Osteocyte (in vitro differentiated cells): ENCODE data around the gene DEK. TPM values are rescaled to one million over a fixed set of nuclear protein-coding genes. Genes with fewer than 3 reads are reported as not detected.

Experiments used
- DNase-seq: peaks from one replicate; pipeline ENCODE4 v3.0.0; 2021; ENCODE audit warnings: mixed read lengths; ENCODE audit not compliant: unreplicated experiment; ENCODE audit errors: extremely low spot score
- H3K27ac Mint-ChIP-seq: one replicate; pipeline ENCODE4 v1.8.0; 2021; ENCODE audit warnings: mild to moderate bottlenecking, mixed read lengths; ENCODE audit not compliant: unreplicated experiment
- H3K27me3 Mint-ChIP-seq: one replicate; pipeline ENCODE4 v1.8.0; 2021; ENCODE audit warnings: mixed read lengths; ENCODE audit not compliant: unreplicated experiment
- H3K36me3 Mint-ChIP-seq: one replicate; pipeline ENCODE4 v1.8.0; 2021; ENCODE audit warnings: mixed read lengths; ENCODE audit not compliant: unreplicated experiment
- H3K4me1 Mint-ChIP-seq: one replicate; pipeline ENCODE4 v1.8.0; 2021; ENCODE audit warnings: mixed read lengths; ENCODE audit not compliant: unreplicated experiment
- H3K4me3 Mint-ChIP-seq: one replicate; pipeline ENCODE4 v1.8.0; 2021; ENCODE audit warnings: mild to moderate bottlenecking, moderate library complexity, mixed read lengths; ENCODE audit not compliant: unreplicated experiment
- H3K9me3 Mint-ChIP-seq: one replicate; pipeline ENCODE4 v1.8.0; 2021; ENCODE audit warnings: mixed read lengths; ENCODE audit not compliant: unreplicated experiment
- CTCF ChIP-seq: fragments of 200-600 bp; sonication (generic); IDR thresholded peaks from 2 replicates; pipeline ENCODE4 v1.5.0; 2021; ENCODE audit warnings: antibody characterized with exemption, mild to moderate bottlenecking, moderate library complexity
- total RNA-seq: library from RNA; stranded (reverse); gene quantifications from 2 replicates; pipeline ENCODE4 v1.2.1, GENCODE V29; 2021

The DEK gene
- total RNA-seq, 1 donor from 2014 or later, result 62.1 TPM

DNA sequence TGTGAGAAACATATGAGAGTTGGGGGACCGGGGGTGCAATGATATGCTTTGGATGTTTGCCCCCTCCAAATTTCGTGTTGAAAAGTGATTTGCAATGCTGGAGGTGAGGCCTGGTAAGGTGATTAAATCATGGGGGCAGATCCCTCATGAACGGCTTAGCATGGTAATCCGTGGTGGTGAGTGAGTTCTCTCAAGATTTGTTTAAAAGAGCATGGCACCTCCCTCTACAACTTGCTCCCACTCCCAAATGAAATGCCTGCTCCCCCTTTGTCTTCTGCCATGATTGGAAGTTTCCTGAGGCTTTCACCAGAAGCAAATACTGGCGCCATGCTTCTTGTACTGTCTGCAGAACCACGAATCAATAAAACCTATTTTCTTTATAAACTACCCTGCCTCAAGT lies 2.5 kb downstream of the DEK start:
- H3K27ac Mint-ChIP-seq, result peak overlapping the region; percentile 90
- peaks cover 50% of the 10 kb centered on the region for H3K4me1 Mint-ChIP-seq

DNA sequence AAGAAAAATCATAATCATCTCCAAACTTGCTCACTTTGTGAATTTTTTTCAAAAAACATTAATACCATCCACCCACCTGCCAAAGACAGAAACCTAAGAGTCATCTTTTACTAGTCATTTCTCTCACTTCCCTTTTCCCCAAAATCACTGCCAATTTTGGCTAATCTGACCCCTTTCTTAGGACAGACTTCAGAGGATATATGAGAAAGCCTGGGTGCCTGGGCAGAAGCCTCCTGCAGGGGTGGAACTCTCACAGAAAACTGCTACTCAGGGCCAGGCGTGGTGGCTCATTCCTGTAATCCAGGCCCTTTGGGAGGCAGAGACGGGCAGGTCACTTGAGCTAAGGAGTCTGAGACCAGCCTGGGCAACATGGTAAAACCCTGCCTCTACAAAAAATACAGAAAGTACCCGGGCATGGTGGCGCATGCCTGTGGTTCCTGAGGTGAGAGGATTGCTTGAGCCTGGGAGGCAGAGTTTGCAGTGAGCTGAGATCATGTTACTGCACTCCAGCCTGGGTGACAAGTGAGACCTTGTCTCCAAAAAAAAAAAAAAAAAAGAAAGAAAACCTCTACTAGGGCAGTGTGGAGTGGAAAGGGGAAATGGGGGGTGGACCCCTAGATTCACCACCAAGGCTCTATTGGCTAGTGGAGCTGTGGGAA lies 3.8 kb downstream of the DEK start:
- peak overlapping the region; percentile 90 for H3K27ac Mint-ChIP-seq
- DNase-seq, result no peak
- no peaks in the 10 kb centered on the region for H3K9me3 Mint-ChIP-seq
- H3K36me3 Mint-ChIP-seq, result peaks cover 17% of the 10 kb centered on the region
- H3K27me3 Mint-ChIP-seq, result no peaks in the 10 kb centered on the region
- H3K4me3 Mint-ChIP-seq, result peak overlapping the region; percentile 36
- H3K4me1 Mint-ChIP-seq, result peaks cover 50% of the 10 kb centered on the region
- TF ChIP-seq CTCF, result no peak

More for the DNA sequence above, 2.5 kb downstream of the DEK start:
- TF ChIP-seq CTCF, result no peak
- H3K4me3 Mint-ChIP-seq, result peak overlapping the region; percentile 93
- H3K27me3 Mint-ChIP-seq, result no peaks in the 10 kb centered on the region
- no peaks in the 10 kb centered on the region for H3K9me3 Mint-ChIP-seq
- no peak for DNase-seq
- H3K36me3 Mint-ChIP-seq, result peaks cover 13% of the 10 kb centered on the region

DNA sequence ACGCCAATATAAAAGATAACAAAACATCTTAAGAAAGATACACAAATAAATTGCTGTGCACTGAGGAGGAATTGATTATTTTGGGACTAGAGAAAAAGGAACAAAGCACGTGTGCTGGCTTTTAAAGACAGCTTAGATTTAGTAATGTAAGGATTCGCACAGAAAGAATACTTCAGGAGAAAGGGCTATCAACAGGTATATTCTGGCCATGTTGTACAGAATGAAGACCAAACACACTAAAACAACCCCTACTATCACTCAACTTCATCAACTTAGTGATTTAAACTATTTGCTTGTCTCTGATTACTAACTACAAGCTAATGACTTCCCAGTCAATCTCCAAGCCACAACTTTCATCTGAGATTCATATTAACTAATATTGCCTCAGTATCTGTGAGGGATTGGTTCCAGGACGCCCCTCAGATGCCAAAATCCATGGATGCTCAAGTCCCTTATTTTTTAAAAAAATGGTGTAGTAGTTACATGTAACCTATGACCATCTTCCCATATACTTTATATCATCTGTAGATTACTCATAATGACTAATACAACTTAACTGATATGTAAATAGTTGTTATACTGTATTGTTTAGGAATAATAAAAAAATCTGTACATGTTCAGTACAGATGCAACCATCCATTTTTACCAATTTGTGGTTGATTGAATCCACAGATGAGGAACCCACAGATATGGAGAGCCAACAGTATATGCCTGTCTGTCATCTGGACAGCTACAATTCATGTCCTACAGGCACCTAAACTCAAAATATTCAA lies 4.5 kb downstream of the DEK start:
- no peaks in the 10 kb centered on the region for H3K27me3 Mint-ChIP-seq
- DNase-seq, result no peak
- no peaks in the 10 kb centered on the region for H3K9me3 Mint-ChIP-seq
- TF ChIP-seq CTCF, result no peak
- peaks cover 22% of the 10 kb centered on the region for H3K36me3 Mint-ChIP-seq
- no peak overlapping the region for H3K4me3 Mint-ChIP-seq
- H3K4me1 Mint-ChIP-seq, result peaks cover 43% of the 10 kb centered on the region
- H3K27ac Mint-ChIP-seq, result peak overlapping the region; percentile 90

DNA sequence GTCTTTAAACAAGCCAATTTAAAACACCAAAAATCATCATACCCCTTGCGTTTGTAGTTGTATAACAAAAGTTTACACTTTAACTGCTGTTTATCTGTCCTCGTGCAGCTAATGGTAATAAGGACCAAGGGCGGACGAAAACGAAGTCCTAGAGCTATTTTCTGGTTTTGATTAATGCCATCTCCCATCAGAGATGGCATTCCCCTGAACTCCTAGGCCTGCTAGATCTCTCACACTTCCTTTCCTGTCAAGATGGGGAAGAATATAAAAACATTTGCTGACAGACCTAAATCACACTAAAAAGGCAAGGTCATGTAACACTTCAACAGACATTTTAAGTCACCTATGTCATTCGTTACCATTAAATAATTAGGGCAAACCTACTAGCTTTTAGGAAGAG lies 9.5 kb downstream of the DEK start:
- H3K27me3 Mint-ChIP-seq, result no peaks in the 10 kb centered on the region
- peaks cover 8% of the 10 kb centered on the region for H3K4me1 Mint-ChIP-seq
- H3K27ac Mint-ChIP-seq, result peak overlapping the region; percentile 48
- peaks cover 41% of the 10 kb centered on the region for H3K36me3 Mint-ChIP-seq
- DNase-seq, result no peak
- no peaks in the 10 kb centered on the region for H3K9me3 Mint-ChIP-seq
- no peak overlapping the region for H3K4me3 Mint-ChIP-seq
- TF ChIP-seq CTCF, result no peak

GRCh38 chr6:18253635-18254034 lies 10.7 kb downstream of the DEK start:
- Mint-ChIP-seq H3K4me1 (peaks cover 1% of the 10 kb centered on the region), H3K4me3 (no peak overlapping the region), H3K36me3 (peaks cover 49% of the 10 kb centered on the region)

More at GRCh38 chr6:18253635-18254034, 10.7 kb downstream of the DEK start:
- no peak for DNase-seq
- Mint-ChIP-seq H3K27me3 (no peaks in the 10 kb centered on the region), H3K9me3 (no peaks in the 10 kb centered on the region), H3K27ac (no peak overlapping the region)
- no peak for TF ChIP-seq CTCF
